GM12872 (cell line): ENCODE measurements around the gene HEATR5B.
A peak's percentile ranks its signal among the peaks of the same experiment; 100 is the strongest.

Experiments
- CTCF ChIP-seq: IDR thresholded peaks from 3 replicates; pipeline ENCODE4 v1.5.1; 2011; ENCODE audit warnings: low read depth, mild to moderate bottlenecking, low read length, moderate library complexity; ENCODE audit not compliant: insufficient read depth

The HEATR5B gene

GRCh38 chr2:37029758-37030157, 54.4 kb downstream of the HEATR5B start:
- no peak for TF ChIP-seq CTCF

GRCh38 chr2:37026050-37026449, 58.1 kb downstream of the HEATR5B start:
- peak; percentile 43; the same call in 2 of the 3 replicates for TF ChIP-seq CTCF

- no peak for TF ChIP-seq CTCF
These were observed 63.0 kb downstream of the HEATR5B start for GRCh38 chr2:37020887-37021796.

GRCh38 chr2:37020212-37020886, 63.8 kb downstream of the HEATR5B start:
- TF ChIP-seq CTCF: no peak

- TF ChIP-seq CTCF: no peak
These were observed 70.9 kb downstream of the HEATR5B start for GRCh38 chr2:37013315-37013641.

GRCh38 chr2:37011130-37011529, 73.0 kb downstream of the HEATR5B start:
- TF ChIP-seq CTCF: no peak

- peak; percentile 46 for TF ChIP-seq CTCF
These were observed 78.9 kb downstream of the HEATR5B start for GRCh38 chr2:37005118-37005868.
